Suprapubic skin (tissue), 4 donors: ENCODE data around the gene CADM3. TPM values are rescaled to one million over a fixed set of nuclear protein-coding genes. Genes with fewer than 3 reads are reported as not detected.
A peak's percentile ranks its signal among the peaks of the same experiment; 100 is the strongest.

Experiments
- DNase-seq, 2 donors: peaks; one replicate each; pipeline ENCODE4 v3.0.0-alpha.2; 2019; ENCODE audit warnings: low spot score in 2 of 2
- H3K27ac ChIP-seq: fragments of 200-600 bp; sonication (generic); one replicate; pipeline ENCODE4 v1.5.1; 2019
- H3K27me3 ChIP-seq: fragments of 200-600 bp; sonication (generic); one replicate; pipeline ENCODE4 v1.5.1; 2019
- H3K36me3 ChIP-seq: fragments of 200-600 bp; sonication (generic); one replicate; pipeline ENCODE4 v1.5.1; 2019
- H3K4me1 ChIP-seq: fragments of 200-600 bp; sonication (generic); one replicate; pipeline ENCODE4 v1.5.1; 2019
- H3K4me3 ChIP-seq: fragments of 200-600 bp; sonication (generic); one replicate; pipeline ENCODE4 v1.5.1; 2019; ENCODE audit warnings: mild to moderate bottlenecking
- H3K9me3 ChIP-seq: fragments of 200-600 bp; sonication (generic); one replicate; pipeline ENCODE4 v1.5.1; 2019
- CTCF ChIP-seq, 2 donors: fragments of 200-600 bp in 1 of 2; fragments of 450-650 bp in 1 of 2; sonication (generic) in 1 of 2; IDR thresholded peaks; one replicate each; pipeline ENCODE4 v1.5.1; 2016 to 2019; ENCODE audit warnings: antibody characterized with exemption in 2 of 2, mild to moderate bottlenecking in 1 of 2, moderate library complexity in 1 of 2
- EP300 ChIP-seq: sonication (generic); formaldehyde crosslinking; IDR thresholded peaks from one replicate; pipeline ENCODE4 v1.6.1; 2017; ENCODE audit warnings: antibody characterized with exemption
- POLR2A ChIP-seq, 2 donors: fragments of 450-650 bp; IDR thresholded peaks; one replicate each; pipeline ENCODE4 v1.6.1; 2017; ENCODE audit warnings: antibody characterized with exemption in 2 of 2, mild to moderate bottlenecking in 2 of 2, moderate library complexity in 2 of 2
- POLR2AphosphoS5 ChIP-seq, 3 donors: sonication (generic); formaldehyde crosslinking; IDR thresholded peaks; one replicate each; pipeline ENCODE4 v1.6.1; 2017; ENCODE audit warnings: antibody characterized with exemption in 3 of 3
- whole genome bisulfite sequencing: methylation state at CpG from one replicate; pipeline ENCODE4 v1.1.5; 2018; 5-methylcytosine and 5-hydroxymethylcytosine counted together
- total RNA-seq, 4 donors: library from RNA; depleted of rRNA; stranded (reverse); fragments of >200 nt; gene quantifications; one replicate each; pipeline ENCODE4 v1.1.0, GENCODE V29; 2016

CADM3 gene
- total RNA-seq, 4 donors from 2014 or later, result 4.3 to 9.8 (median 7.9) TPM

GRCh38 chr1:159185121-159185520 is 13.7 kb downstream of the CADM3 start:
- no peak for DNase-seq
- TF ChIP-seq CTCF (IDR thresholded peaks at IDR 0.05) (no peak), POLR2AphosphoS5 (IDR thresholded peaks at IDR 0.05) (no peak), POLR2A (IDR thresholded peaks at IDR 0.05) (no peak), EP300 (no peak)
- WGBS, result 79% methylated on average over 5 of the region's 5 CpGs
- Histone ChIP-seq H3K27ac (no peak overlapping the region), H3K4me3 (no peak overlapping the region), H3K4me1 (peaks cover 16% of the 10 kb centered on the region), H3K27me3 (peaks cover 25% of the 10 kb centered on the region), H3K36me3 (no peaks in the 10 kb centered on the region), H3K9me3 (no peaks in the 10 kb centered on the region)

- Histone ChIP-seq H3K36me3 (no peaks in the 10 kb centered on the region), H3K9me3 (no peaks in the 10 kb centered on the region), H3K27me3 (peaks cover 25% of the 10 kb centered on the region), H3K4me1 (peaks cover 16% of the 10 kb centered on the region), H3K4me3 (no peak overlapping the region), H3K27ac (no peak overlapping the region)
- TF ChIP-seq POLR2A (IDR thresholded peaks at IDR 0.05), result no peak
- no peak for TF ChIP-seq EP300
- no peak for TF ChIP-seq CTCF (IDR thresholded peaks at IDR 0.05)
- no peak for TF ChIP-seq POLR2AphosphoS5 (IDR thresholded peaks at IDR 0.05)
- WGBS, result 40% methylated on average over 3 of the region's 3 CpGs
- no peak for DNase-seq
Observed at GRCh38 chr1:159187033-159187432, 15.6 kb downstream of the CADM3 start.

GRCh38 chr1:159187647-159188374 is 16.4 kb downstream of the CADM3 start:
- WGBS, result 23% methylated on average over 14 of the region's 14 CpGs
- H3K9me3 ChIP-seq, result no peaks in the 10 kb centered on the region
- H3K27me3 ChIP-seq, result peaks cover 25% of the 10 kb centered on the region
- H3K4me1 ChIP-seq, result peaks cover 16% of the 10 kb centered on the region
- no peak for TF ChIP-seq POLR2AphosphoS5 (IDR thresholded peaks at IDR 0.05)
- no peak for TF ChIP-seq CTCF (IDR thresholded peaks at IDR 0.05)
- TF ChIP-seq POLR2A (IDR thresholded peaks at IDR 0.05), result no peak
- no peak for TF ChIP-seq EP300
- H3K27ac ChIP-seq, result no peak overlapping the region
- no peak for DNase-seq
- no peaks in the 10 kb centered on the region for H3K36me3 ChIP-seq
- H3K4me3 ChIP-seq, result peak overlapping the region; percentile 42

- WGBS, result under 1% methylated on average over 24 of the region's 24 CpGs
- H3K27ac ChIP-seq, result no peak overlapping the region
- peaks cover 25% of the 10 kb centered on the region for H3K27me3 ChIP-seq
- H3K4me1 ChIP-seq, result peaks cover 16% of the 10 kb centered on the region
- peak overlapping the region; percentile 42 for H3K4me3 ChIP-seq
- no peak for TF ChIP-seq POLR2AphosphoS5 (IDR thresholded peaks at IDR 0.05)
- no peak for TF ChIP-seq CTCF (IDR thresholded peaks at IDR 0.05)
- TF ChIP-seq EP300, result no peak
- no peak for TF ChIP-seq POLR2A (IDR thresholded peaks at IDR 0.05)
- no peaks in the 10 kb centered on the region for H3K9me3 ChIP-seq
- DNase-seq, result peak in 1 of 2 donors; percentile 88
- H3K36me3 ChIP-seq, result no peaks in the 10 kb centered on the region
Observed at GRCh38 chr1:159188375-159188788, 17.0 kb downstream of the CADM3 start.

- 50% methylated on average over 2 of the region's 2 CpGs for WGBS
Observed at GRCh38 chr1:159190441-159190840, 19.0 kb downstream of the CADM3 start.

More at GRCh38 chr1:159190441-159190840, 19.0 kb downstream of the CADM3 start:
- H3K36me3 ChIP-seq, result no peaks in the 10 kb centered on the region
- H3K27me3 ChIP-seq, result peaks cover 25% of the 10 kb centered on the region
- TF ChIP-seq POLR2AphosphoS5 (IDR thresholded peaks at IDR 0.05) (no peak), CTCF (IDR thresholded peaks at IDR 0.05) (no peak), EP300 (no peak), POLR2A (IDR thresholded peaks at IDR 0.05) (no peak)
- no peak overlapping the region for H3K4me3 ChIP-seq
- H3K27ac ChIP-seq, result no peak overlapping the region
- no peak for DNase-seq
- H3K9me3 ChIP-seq, result no peaks in the 10 kb centered on the region
- peaks cover 16% of the 10 kb centered on the region for H3K4me1 ChIP-seq
